Stomach smooth muscle (tissue), 2 donors: Measurements from ENCODE around the gene OR10H1.
"Not testable (repeated sequence)": the region's sequence is repeated elsewhere in the genome, so short reads cannot be mapped to it uniquely, and the experiment has no call there.

ENCODE experiments used
- H3K27ac ChIP-seq: one replicate; pipeline ENCODE4 v1.7.0; 2013; ENCODE audit warnings: mild to moderate bottlenecking, low read length, inconsistent platforms
- H3K27me3 ChIP-seq, 2 donors: one replicate each; pipeline ENCODE4 v1.7.0; 2013; ENCODE audit warnings: low read length in 2 of 2; ENCODE audit not compliant: insufficient read depth in 2 of 2, control insufficient read depth in 1 of 2
- H3K36me3 ChIP-seq, 2 donors: one replicate each; pipeline ENCODE4 v1.7.0; 2013; ENCODE audit warnings: low read length in 2 of 2; ENCODE audit not compliant: control insufficient read depth in 2 of 2, insufficient read depth in 2 of 2
- H3K4me1 ChIP-seq: one replicate; pipeline ENCODE4 v1.7.0; 2013; ENCODE audit warnings: low read length; ENCODE audit not compliant: control insufficient read depth, insufficient read depth
- H3K4me3 ChIP-seq, 2 donors: one replicate each; pipeline ENCODE4 v1.7.0; 2013; ENCODE audit warnings: low read length in 2 of 2
- H3K9ac ChIP-seq, 2 donors: one replicate each; pipeline ENCODE4 v1.7.0; 2013; ENCODE audit warnings: low read length in 2 of 2, mild to moderate bottlenecking in 1 of 2
- H3K9me3 ChIP-seq, 2 donors: one replicate each; pipeline ENCODE4 v1.7.0; 2013; ENCODE audit warnings: low read length in 2 of 2; ENCODE audit not compliant: control insufficient read depth in 2 of 2
- donor health status: healthy.
- donor health status: Pancreatic carcinoma.

Gene OR10H1

DNA sequence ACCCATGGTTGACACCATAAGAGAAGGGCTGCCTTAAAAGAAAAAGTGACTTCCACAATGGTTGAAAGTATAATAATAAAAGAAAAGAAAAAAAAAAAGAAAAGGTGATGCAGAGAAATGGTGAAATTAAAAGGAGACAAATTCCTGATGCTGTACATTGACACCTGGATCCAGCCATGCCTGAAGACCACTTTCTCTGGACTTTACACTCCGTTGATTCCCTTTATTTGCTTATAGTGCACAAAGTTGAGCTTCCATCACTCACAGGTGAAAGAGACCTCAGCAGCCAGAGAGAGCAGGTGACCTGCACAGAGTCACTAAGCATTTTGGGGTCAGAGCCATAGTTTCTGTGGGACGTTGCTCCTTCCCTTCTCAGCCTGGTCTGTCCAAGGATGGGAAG lies 40.2 kb downstream of the OR10H1 start:
- H3K9me3 ChIP-seq = peaks cover 0 to 2% of the 10 kb centered on the region in 2 donors
- H3K27me3 ChIP-seq = no peaks in the 10 kb centered on the region
- peaks cover 0 to 3% of the 10 kb centered on the region in 2 donors for H3K36me3 ChIP-seq
- H3K27ac ChIP-seq = no peak overlapping the region
- H3K4me3 ChIP-seq = no peak overlapping the region
- H3K4me1 ChIP-seq = peaks cover 9% of the 10 kb centered on the region
- H3K9ac ChIP-seq = no peak overlapping the region

DNA sequence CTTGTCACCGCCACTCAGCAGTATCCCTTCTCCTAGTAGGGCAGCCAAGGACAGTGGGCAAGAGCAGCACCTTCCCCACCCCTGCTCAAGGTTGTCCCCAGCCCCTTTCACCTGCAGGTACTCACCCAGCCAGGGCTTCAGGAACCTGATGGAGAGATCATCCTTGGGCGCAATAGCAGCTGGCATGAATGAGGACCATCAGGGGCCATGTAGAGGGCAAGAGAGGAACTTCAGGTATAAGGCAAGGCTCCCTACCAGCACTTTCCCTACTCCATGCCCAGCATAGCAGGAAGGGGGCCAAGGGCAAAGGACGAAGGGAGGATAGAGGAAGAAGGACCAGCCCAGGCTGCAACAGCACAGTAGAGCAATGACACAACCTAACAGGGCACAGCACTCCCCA lies 41.3 kb downstream of the OR10H1 start:
- not testable (repeated sequence) for H3K4me1 ChIP-seq, H3K9ac ChIP-seq, H3K27ac ChIP-seq, H3K27me3 ChIP-seq, H3K4me3 ChIP-seq, H3K36me3 ChIP-seq, H3K9me3 ChIP-seq

DNA sequence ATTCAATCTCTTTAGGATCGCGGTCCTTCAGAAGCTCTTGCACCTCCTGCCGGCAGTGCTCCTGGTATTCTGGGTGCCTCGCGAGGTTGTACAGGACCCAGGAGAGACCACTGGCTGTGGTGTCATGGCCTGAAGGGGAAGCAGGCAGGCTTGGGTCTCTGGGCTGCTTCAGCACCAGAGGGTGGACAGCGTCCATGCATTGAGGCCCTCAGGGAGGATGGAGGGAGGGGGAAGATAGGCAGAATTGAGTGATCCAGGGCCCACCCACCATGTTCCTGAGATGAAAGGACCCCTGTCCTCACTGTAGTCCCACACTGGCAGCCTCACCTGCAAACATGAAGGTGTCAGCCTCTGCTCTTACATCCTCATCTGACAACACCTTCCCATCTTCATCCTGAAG lies 45.9 kb downstream of the OR10H1 start:
- Histone ChIP-seq H3K4me1 (no peaks in the 10 kb centered on the region), H3K36me3 (peaks cover 0 to 5% of the 10 kb centered on the region in 2 donors), H3K4me3 (no peak overlapping the region), H3K27ac (no peak overlapping the region), H3K27me3 (peaks cover 2 to 9% of the 10 kb centered on the region in 2 donors), H3K9ac (no peak overlapping the region), H3K9me3 (peaks cover 3 to 10% of the 10 kb centered on the region in 2 donors)

DNA sequence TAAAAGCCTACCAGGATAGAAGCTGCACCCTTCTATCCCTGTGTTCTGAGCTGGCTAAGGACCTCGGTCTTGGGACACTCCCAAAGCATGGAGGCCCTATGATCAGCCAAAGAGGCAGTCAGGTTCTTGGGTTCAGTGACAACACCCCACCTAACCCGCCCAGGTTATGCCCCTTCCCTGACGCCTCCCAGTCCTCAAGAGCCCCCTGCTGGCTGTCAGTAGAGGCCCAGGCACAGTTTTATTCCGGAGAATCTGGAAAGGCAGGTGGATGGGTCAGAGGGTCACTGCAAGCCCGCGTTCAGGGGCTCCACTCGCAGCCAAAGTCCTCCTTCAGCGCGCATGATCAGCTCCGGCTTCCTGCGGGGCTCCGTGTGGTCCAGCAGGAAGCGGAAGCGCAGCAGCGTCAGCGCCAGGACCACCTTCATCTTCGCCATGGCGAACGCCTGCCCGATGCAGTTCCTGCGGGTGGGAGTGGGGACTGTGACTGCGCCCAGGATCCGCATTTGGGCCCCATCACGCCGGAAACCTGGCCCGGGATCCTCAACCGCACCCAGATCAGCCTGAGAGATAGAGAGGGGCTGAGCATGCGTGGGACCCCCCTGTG lies 55.4 kb downstream of the OR10H1 start:
- Histone ChIP-seq H3K27me3 (peaks cover 11 to 18% of the 10 kb centered on the region in 2 donors), H3K4me3 (no peak overlapping the region), H3K27ac (no peak overlapping the region), H3K36me3 (no peaks in the 10 kb centered on the region), H3K9me3 (no peaks in the 10 kb centered on the region), H3K9ac (no peak overlapping the region), H3K4me1 (no peaks in the 10 kb centered on the region)

DNA sequence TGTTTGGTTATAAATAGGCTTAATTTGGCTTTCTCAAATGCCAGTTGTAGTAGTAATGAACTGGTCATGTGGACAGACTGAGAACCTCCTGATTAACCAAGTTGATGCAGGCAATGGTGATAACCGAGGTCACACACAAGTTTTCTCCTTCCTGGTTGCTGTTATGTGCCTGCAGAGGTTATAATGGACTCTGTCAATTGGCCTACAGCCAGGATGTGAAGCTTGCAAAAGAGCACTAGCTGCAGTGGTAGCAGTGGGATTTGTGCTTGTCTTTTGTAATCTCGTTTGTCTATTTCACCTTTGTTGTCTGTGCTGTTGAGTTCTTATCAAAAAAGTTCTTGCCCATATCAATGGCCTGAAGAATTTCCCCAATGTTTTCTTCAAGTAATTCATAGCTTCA lies 57.1 kb downstream of the OR10H1 start:
- H3K27me3 ChIP-seq = peaks cover 11 to 18% of the 10 kb centered on the region in 2 donors
- H3K9me3 ChIP-seq = no peaks in the 10 kb centered on the region
- H3K27ac ChIP-seq = no peak overlapping the region
- H3K9ac ChIP-seq = no peak overlapping the region
- no peak overlapping the region for H3K4me3 ChIP-seq
- H3K4me1 ChIP-seq = no peaks in the 10 kb centered on the region
- H3K36me3 ChIP-seq = no peaks in the 10 kb centered on the region
